Measurements from ENCODE around the gene TOP1.

GRCh38 chr20:41167118-41167470, 138.5 kb downstream of the TOP1 start:
- TF ChIP-seq CTCF (conservative IDR thresholded peaks at IDR 0.05 in 1 of 2, IDR thresholded peaks at IDR 0.05 in 1 of 2; ENCODE audit: extremely low read depth in 1 of 2, insufficient read depth in 1 of 2, low read depth in 1 of 2, low read length in 2 of 2) (no peak), EZH2 (IDR thresholded peaks at IDR 0.05; ENCODE audit: borderline replicate concordance, low read length) (no peak)
